GM10266 (cell line): ENCODE measurements around the gene APP.

Experiments
- DNase-seq: peaks from one replicate; pipeline ENCODE4 v3.0.0; 2012; ENCODE audit errors: extremely low spot score
- TF ChIP-seq, protein P1 (sequence below): IDR thresholded peaks from 2 replicates; pipeline ENCODE4 v1.5.1; 2012; ENCODE audit warnings: mild to moderate bottlenecking, low read depth; ENCODE audit not compliant: control insufficient read depth, insufficient read depth; ENCODE audit errors: missing control alignments

APP gene

GRCh38 chr21:25979845-25980616 lies 190.5 kb downstream of the APP start:
- TF ChIP-seq, protein P1, sequence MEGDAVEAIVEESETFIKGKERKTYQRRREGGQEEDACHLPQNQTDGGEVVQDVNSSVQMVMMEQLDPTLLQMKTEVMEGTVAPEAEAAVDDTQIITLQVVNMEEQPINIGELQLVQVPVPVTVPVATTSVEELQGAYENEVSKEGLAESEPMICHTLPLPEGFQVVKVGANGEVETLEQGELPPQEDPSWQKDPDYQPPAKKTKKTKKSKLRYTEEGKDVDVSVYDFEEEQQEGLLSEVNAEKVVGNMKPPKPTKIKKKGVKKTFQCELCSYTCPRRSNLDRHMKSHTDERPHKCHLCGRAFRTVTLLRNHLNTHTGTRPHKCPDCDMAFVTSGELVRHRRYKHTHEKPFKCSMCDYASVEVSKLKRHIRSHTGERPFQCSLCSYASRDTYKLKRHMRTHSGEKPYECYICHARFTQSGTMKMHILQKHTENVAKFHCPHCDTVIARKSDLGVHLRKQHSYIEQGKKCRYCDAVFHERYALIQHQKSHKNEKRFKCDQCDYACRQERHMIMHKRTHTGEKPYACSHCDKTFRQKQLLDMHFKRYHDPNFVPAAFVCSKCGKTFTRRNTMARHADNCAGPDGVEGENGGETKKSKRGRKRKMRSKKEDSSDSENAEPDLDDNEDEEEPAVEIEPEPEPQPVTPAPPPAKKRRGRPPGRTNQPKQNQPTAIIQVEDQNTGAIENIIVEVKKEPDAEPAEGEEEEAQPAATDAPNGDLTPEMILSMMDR = no peak
- DNase-seq = no peak

GRCh38 chr21:25977068-25977611 lies 193.4 kb downstream of the APP start:
- TF ChIP-seq, protein P1 = no peak

GRCh38 chr21:25974964-25975363 lies 195.6 kb downstream of the APP start:
- no peak for DNase-seq
- TF ChIP-seq, protein P1 = no peak

More at GRCh38 chr21:25977068-25977611, 193.4 kb downstream of the APP start:
- no peak for DNase-seq

DNA sequence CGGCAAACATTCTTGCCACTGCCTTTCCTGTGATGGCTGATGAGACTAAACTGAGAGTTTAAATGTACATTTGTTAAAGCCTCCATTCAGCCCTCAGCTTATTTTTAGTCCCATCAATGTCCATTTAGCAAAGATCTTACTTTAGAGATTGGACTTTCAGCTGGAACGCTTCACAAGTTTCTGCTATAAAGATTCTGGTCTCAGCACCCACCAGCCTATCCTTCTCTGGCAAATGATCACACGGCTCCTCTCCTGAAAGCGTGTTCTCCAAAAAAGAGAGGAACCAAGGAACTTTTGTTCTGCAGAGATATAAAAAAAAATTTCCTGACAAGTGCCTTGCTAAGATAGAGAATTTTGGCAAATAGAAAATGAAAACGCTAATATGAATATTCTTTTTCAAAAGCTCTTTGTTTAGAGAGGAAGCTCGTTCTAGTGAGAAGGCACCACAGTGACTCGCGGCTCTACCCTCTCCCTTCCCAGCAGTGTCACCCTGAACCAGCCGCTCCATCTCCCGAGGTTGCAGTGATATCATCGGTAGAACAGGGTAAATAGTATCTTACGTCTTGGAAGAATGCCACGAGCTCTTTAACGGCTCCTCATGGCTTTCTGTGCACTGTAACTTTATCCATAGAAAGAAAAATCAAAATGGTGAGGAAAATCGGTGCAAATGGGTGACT lies 200.2 kb downstream of the APP start:
- TF ChIP-seq, protein P1 = no peak
- no peak for DNase-seq

DNA sequence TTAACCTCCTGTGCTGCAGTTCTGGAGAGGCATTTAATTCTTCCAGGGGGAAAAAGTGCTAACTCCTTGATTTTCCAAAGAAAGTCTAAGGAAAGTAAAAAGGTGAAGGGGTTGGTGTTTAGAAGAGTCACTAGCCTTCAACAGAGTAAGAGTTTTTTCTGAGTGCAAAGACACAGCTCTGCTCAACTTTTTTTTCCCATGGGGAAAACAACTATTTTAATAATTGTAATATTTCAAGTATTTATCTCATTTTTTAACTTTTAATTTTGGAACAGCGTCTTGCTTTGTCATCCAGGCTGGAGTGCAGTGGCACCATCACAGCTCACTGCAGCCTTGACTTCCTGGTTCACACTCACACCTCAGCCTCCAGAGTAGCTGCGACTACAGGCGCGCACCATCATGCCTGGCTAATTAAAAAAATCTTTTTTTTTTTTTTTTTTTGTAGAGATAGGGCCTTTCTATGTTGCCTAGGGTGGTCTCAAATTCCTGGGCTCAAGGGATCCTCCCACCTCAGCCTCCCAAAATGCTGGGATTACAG lies 202.6 kb downstream of the APP start:
- no peak for DNase-seq
- TF ChIP-seq, protein P1 = no peak

DNA sequence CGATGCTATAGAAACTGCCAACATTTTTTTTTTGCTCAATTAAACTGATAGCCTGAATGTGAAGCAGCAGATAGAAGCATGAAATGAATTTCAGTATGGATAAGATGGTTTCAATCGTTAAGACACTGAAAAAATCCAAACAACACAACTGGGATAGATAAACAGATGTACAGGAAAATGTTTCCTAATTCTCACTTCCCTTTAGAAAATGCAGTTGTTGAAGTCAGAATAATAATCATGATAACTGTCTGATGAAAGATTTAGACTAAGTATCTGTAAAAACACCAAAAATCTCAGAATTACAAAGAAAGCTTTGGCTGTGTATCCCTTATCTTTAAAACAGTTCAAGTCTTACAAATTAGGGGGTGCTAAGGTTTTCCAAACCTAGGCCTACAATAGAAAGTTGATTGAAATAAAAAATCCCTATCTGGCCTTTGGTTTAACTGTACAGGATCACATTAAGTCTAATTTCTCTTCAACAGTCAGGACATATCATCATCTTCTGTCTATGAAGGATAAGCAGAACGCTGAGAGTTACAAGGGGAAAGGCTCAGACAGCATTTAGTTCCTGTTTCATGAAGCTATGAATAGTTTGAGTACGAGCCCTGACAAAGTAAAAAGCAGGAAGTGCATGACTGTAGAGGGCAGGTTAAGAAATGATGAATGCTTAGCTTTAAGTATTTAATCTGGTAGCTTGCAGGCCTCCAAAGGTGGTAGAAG lies 203.2 kb downstream of the APP start:
- TF ChIP-seq, protein P1 = no peak
- DNase-seq = peak; percentile 32
